Heart left ventricle (tissue), 16 donors: ENCODE measurements around the gene PEG3. TPM values are rescaled to one million over a fixed set of nuclear protein-coding genes. Genes with fewer than 3 reads are reported as not detected.

Experiments used
- ATAC-seq, 4 donors: fragments of 200-7000 bp; cut with Tn5 transposase; one replicate each; pipeline ENCODE4 v1.9.1; 2020 to 2022; ENCODE audit warnings: moderate library complexity in 4 of 4, mild to moderate bottlenecking in 3 of 4, moderate number of reproducible peaks in 1 of 4
- DNase-seq, 5 donors: peaks; one replicate each; pipeline ENCODE4 v3.0.0-alpha.2; 2020
- H3K27ac ChIP-seq, 12 donors: fragments of 200-600 bp; sonication (generic) in 4 of 12; one replicate each; pipeline versions ENCODE4 v1.5.0 to v1.8.0; 2016 to 2022; ENCODE audit warnings: mild to moderate bottlenecking in 2 of 12
- H3K27me3 ChIP-seq, 9 donors: fragments of 200-600 bp; sonication (generic) in 2 of 9; one replicate each; pipeline versions ENCODE4 v1.5.1 to v1.8.0; 2016 to 2022; ENCODE audit warnings: mild to moderate bottlenecking in 3 of 9
- H3K36me3 ChIP-seq, 9 donors: fragments of 200-600 bp; sonication (generic) in 2 of 9; one replicate each; pipeline versions ENCODE4 v1.5.0 to v1.8.0; 2018 to 2022; ENCODE audit warnings: mild to moderate bottlenecking in 2 of 9
- H3K4me1 ChIP-seq, 12 donors: fragments of 200-600 bp; sonication (generic) in 4 of 12; one replicate each; pipeline versions ENCODE4 v1.5.0 to v1.8.0; 2016 to 2022; ENCODE audit warnings: mild to moderate bottlenecking in 3 of 12
- H3K4me3 ChIP-seq, 12 donors: fragments of 200-600 bp; sonication (generic) in 4 of 12; one replicate each; pipeline versions ENCODE4 v1.5.0 to v1.8.0; 2017 to 2022; ENCODE audit warnings: mild to moderate bottlenecking in 9 of 12, moderate library complexity in 4 of 12
- H3K9me3 ChIP-seq, 12 donors: fragments of 200-600 bp; sonication (generic) in 4 of 12; one replicate each; pipeline versions ENCODE4 v1.5.0 to v1.8.0; 2016 to 2022; ENCODE audit warnings: mild to moderate bottlenecking in 1 of 12
- CTCF ChIP-seq, 12 donors: fragments of 200-600 bp; sonication (generic) in 4 of 12; IDR thresholded peaks; one replicate each; pipeline versions ENCODE4 v1.5.0 to v1.8.0; 2018 to 2022; ENCODE audit warnings: antibody characterized with exemption in 12 of 12, mild to moderate bottlenecking in 5 of 12
- POLR2A ChIP-seq, 2 donors: fragments of 450-650 bp; IDR thresholded peaks; one replicate each; pipeline ENCODE4 v1.6.1; 2017; ENCODE audit warnings: antibody characterized with exemption in 2 of 2, mild to moderate bottlenecking in 2 of 2, moderate library complexity in 2 of 2
- WGBS, 4 donors: extraction: QIAGEN DNeasy Blood & Tissue Kit in 2 of 4; methylation state at CpG; one replicate each; pipeline versions ENCODE4 v1.1.5 to v1.1.7; 2013 to 2018; 5-methylcytosine and 5-hydroxymethylcytosine counted together
- intact Hi-C, 10 donors: fragments of 100-400 bp; cut with DNase I; formaldehyde crosslinking; loops; one replicate each; pipeline versions ENCODE4 v1.11.1 to v1.14.2; 2022
- polyA plus RNA-seq, 2 donors: library from polyadenylated mRNA; stranded (reverse); fragments of 200-250 nt; gene quantifications; one replicate each; pipeline ENCODE4 v1.2.3, GENCODE V29; 2013
- total RNA-seq, 9 donors: library from RNA; depleted of rRNA in 2 of 9; stranded (reverse); fragments of >200 nt in 2 of 9; fragmentation: NEBNext Ultra II Directional in 3 of 9; extraction: Animal tissue kit (Norgen Biotek cat#: 25700) in 3 of 9; gene quantifications; one replicate each; pipeline versions ENCODE4 v1.1.0 to v1.2.4, GENCODE V29; 2016 to 2023
- donor health status: ischemic (EF 13 %, LVEDD 7.1; RV severe dilation, severe dysfunction).
- donor health status: healthy with polysubstance abuse.
- donor health status: DM: no; HTN: yes; CAD: no.
- donor health status: DM: no; HTN: no; CAD: no.
- donor health status: ischemic (EF 25% LVEDD 6.9; RV normal size, moderate dysfunction).
- donor health status: ischemic (EF 25% LVEDD 5.7; RV mildly dilated, moderate dysfunction).
- donor health status: healthy.
- donor health status: DM: yes; HTN: yes; CAD: no.
- donor health status: ischemic (EF 35%, LVEDD 5.7; RV mildly dilated, moderate dysfunction).
- donor health status: nonischemic (EF 11% LVEDD 7.7; RV severe dilation, severe dysfunction).
- donor health status: DM: yes; HTN: yes; CAD: no.
- donor health status: PGD.
- donor health status: ischemic (EF 29% LVEDD 5.4; RV normal size, mild dysfunction).
- donor health status: nonischemic (EF 23%, LVEDD 6.1; RV moderate dilation, normal function).

PEG3 gene
- total and polyA plus RNA-seq, 11 donors: 2.1 to 12.6 (median 7.7) TPM

- intact Hi-C loops: loop anchor here in 3 of 10 donors (5.0 kb wide), 3 partner anchors 82 to 442 kb away; partner anchors contain the start of gene ZNF582 (in 1 of the 3)
- H3K9me3 ChIP-seq: peaks cover 0 to 10% (median 0%) of the 10 kb centered on the region in 12 donors
- WGBS, 4 donors: 75 to 83% (median 82%) methylated on average over 5 of the region's 5 CpGs
These were observed 5.8 kb downstream of the PEG3 start for GRCh38 chr19:56834564-56835375.

GRCh38 chr19:56832352-56832928 lies 8.1 kb downstream of the PEG3 start:
- H3K27me3 ChIP-seq: no peaks in the 10 kb centered on the region
- DNase-seq (no peak), ATAC-seq (no peak)
- TF ChIP-seq POLR2A (IDR thresholded peaks at IDR 0.05) (no peak), CTCF (IDR thresholded peaks at IDR 0.05) (no peak)
- intact Hi-C loops: loop anchor here in 1 of 10 donors (5.0 kb wide), 1 partner anchor 80 kb away; no protein-coding TSS in a partner anchor
- peaks cover 0 to 13% (median 0%) of the 10 kb centered on the region in 12 donors for H3K4me1 ChIP-seq
- H3K4me3 ChIP-seq: no peak overlapping the region
- WGBS, 4 donors: 65 to 78% (median 74%) methylated on average over 5 of the region's 5 CpGs
- H3K9me3 ChIP-seq: no peaks in the 10 kb centered on the region
- peaks cover 0 to 2% (median 0%) of the 10 kb centered on the region in 9 donors for H3K36me3 ChIP-seq
- H3K27ac ChIP-seq: no peak overlapping the region

More at GRCh38 chr19:56834564-56835375, 5.8 kb downstream of the PEG3 start:
- H3K4me1 ChIP-seq: peaks cover 0 to 14% (median 0%) of the 10 kb centered on the region in 12 donors
- TF ChIP-seq POLR2A (IDR thresholded peaks at IDR 0.05) (no peak), CTCF (IDR thresholded peaks at IDR 0.05) (no peak)
- ATAC-seq (no peak), DNase-seq (no peak)
- peaks cover 0 to 2% (median 0%) of the 10 kb centered on the region in 9 donors for H3K36me3 ChIP-seq
- H3K27ac ChIP-seq: no peak overlapping the region
- H3K27me3 ChIP-seq: no peaks in the 10 kb centered on the region
- H3K4me3 ChIP-seq: no peak overlapping the region

- Histone ChIP-seq H3K27me3 (no peaks in the 10 kb centered on the region), H3K27ac (no peak overlapping the region), H3K36me3 (peaks cover 0 to 2% (median 0%) of the 10 kb centered on the region in 9 donors), H3K4me1 (peaks cover 0 to 8% (median 0%) of the 10 kb centered on the region in 12 donors), H3K9me3 (no peaks in the 10 kb centered on the region), H3K4me3 (no peak overlapping the region)
- TF ChIP-seq CTCF (IDR thresholded peaks at IDR 0.05): no peak
- no peak for TF ChIP-seq POLR2A (IDR thresholded peaks at IDR 0.05)
- intact Hi-C loops: loop anchor here in 1 of 10 donors (5.0 kb wide), 1 partner anchor 79 kb away; no protein-coding TSS in a partner anchor
- 51 to 59% (median 55%) methylated on average over 2 of the region's 2 CpGs for WGBS, 4 donors
- DNase-seq (no peak), ATAC-seq (no peak)
These were observed 9.3 kb downstream of the PEG3 start for GRCh38 chr19:56831255-56831654.

- peaks cover 0 to 8% (median 0%) of the 10 kb centered on the region in 12 donors for H3K4me1 ChIP-seq
- DNase-seq (no peak), ATAC-seq (no peak)
- intact Hi-C loops: no loop called here
- no peaks in the 10 kb centered on the region for H3K9me3 ChIP-seq
- H3K4me3 ChIP-seq: no peak overlapping the region
- peaks cover 0 to 2% (median 0%) of the 10 kb centered on the region in 9 donors for H3K36me3 ChIP-seq
- TF ChIP-seq POLR2A (IDR thresholded peaks at IDR 0.05): no peak
- no peak for TF ChIP-seq CTCF (IDR thresholded peaks at IDR 0.05)
- H3K27ac ChIP-seq: no peak overlapping the region
- no peaks in the 10 kb centered on the region for H3K27me3 ChIP-seq
- WGBS, 4 donors: 76 to 82% (median 79%) methylated on average over 6 of the region's 6 CpGs
These were observed 10.9 kb downstream of the PEG3 start for GRCh38 chr19:56829596-56829995.
